ENCODE measurements around the gene PUS10.

DNA sequence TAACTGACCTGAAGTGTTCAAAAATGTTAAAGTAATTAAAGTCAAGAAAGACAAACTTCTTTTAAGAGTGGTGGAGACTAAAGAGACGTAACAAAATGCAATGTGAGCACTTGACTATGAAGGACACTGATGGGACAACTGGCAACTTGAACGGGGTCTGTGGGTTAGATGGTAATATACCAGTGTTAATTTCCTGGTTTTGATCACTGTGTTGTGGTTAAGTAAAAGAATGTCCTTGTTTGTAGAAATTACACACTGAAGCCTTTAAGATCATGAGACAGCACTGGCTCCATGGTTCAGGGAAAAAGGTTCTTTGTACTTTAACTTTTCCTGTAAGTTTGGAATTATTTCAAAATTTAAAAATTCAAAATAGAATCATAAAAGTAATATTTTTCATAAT lies 78.4 kb downstream of the PUS10 start:
- TF ChIP-seq POLR2AphosphoS5 (IDR thresholded peaks at IDR 0.05; ENCODE audit: borderline replicate concordance, low read depth, low read length) (no peak), EZH2 (IDR thresholded peaks at IDR 0.05) (no peak), FOXP2 (optimal IDR thresholded peaks at IDR 0.05; ENCODE audit: control extremely low read depth, extremely low read length, insufficient read depth) (no peak)

Data from SK-N-MC (cell line).